WI38 (cell line): ENCODE data around the gene KIF26B.

Source experiments
- H3K4me3 ChIP-seq: 2 replicates; pipeline ENCODE4 v1.5.1; 2011; ENCODE audit warnings: low read depth, mild to moderate bottlenecking, control low read depth, low read length
- CTCF ChIP-seq: IDR thresholded peaks from 2 replicates; pipeline ENCODE4 v1.5.1; 2012; ENCODE audit warnings: low read depth, mild to moderate bottlenecking, control low read depth, low read length

Gene KIF26B

GRCh38 chr1:245437369-245438062 is 282.7 kb downstream of the KIF26B start:
- no peak overlapping the region for H3K4me3 ChIP-seq
- no peak for TF ChIP-seq CTCF

DNA sequence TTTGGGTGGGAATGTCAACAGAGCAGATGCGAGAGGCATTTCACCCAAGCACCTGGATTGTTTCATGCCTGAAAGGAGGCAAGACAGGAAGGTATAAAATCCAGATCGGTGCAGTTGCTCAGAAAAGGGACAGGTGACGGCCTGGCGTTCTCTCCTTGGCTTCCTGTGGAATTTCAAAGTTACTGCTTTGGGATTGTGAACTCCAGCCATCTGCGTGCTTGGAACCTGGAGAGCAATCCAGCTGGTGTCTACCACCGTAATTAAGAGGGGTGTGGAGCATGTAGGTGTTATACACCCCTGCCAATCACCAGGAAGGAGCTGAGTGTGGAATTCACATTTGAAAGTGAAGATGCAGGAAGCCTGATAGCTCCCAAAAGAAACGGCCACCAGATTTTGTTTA is 286.1 kb downstream of the KIF26B start:
- no peak for TF ChIP-seq CTCF
- no peak overlapping the region for H3K4me3 ChIP-seq

- TF ChIP-seq CTCF: no peak
- no peak overlapping the region for H3K4me3 ChIP-seq
Observed at GRCh38 chr1:245441689-245442088, 286.9 kb downstream of the KIF26B start.

DNA sequence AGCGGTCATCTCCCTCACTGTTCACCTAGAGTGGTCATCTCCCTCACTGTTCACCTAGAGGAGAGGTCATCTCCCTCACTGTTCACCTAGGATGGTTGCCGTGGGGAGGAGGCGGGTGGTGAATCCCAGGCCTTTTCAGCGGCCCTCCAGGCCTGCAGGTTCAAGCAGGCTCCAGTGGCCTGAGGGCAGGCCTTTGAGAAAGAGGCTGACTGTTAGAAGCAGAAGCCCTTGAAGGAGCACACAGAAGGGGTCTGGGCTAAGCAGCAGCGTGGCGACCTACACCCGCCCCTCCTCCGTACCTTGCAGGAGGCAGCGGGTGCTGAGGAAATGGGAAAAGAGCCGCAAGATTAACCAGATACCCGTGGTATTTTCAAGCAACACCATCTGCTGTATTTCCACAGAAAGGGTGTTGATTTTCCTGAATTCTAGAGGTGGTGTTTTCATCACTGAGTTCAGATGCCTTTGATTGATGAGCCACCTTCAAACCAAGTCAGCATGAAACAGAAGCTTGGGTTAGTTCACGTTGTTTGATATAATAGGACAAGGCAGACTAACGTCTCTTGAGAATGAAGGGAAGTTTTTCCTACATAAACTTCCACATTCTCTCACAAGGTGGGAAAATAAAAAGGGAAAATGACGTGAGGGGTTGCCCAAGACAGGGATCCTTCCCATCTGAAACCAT is 289.5 kb downstream of the KIF26B start:
- TF ChIP-seq CTCF: no peak
- no peak overlapping the region for H3K4me3 ChIP-seq

GRCh38 chr1:245444945-245445344 is 290.2 kb downstream of the KIF26B start:
- TF ChIP-seq CTCF: no peak
- H3K4me3 ChIP-seq: no peak overlapping the region

DNA sequence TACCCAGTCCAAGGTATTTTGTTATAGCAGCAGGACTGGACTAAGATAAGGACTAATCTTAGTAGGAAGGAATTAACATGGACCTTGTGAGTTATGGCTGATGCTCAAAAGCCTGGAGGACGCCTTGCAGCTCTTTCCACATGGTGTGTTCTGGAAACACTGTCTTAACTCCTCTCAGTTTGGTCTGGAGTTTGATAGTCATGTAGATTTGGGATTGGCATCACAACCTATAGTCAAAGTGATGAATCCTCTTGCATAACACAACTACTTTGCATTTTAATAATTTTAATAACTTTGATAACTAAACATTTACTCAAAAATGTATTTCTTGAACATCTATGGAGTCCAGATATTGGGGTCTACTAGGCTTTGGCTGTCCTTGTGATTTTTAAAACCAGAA is 293.7 kb downstream of the KIF26B start:
- TF ChIP-seq CTCF: no peak

GRCh38 chr1:245448975-245449431 is 294.2 kb downstream of the KIF26B start:
- no peak for TF ChIP-seq CTCF
- no peak overlapping the region for H3K4me3 ChIP-seq

More for the DNA sequence above, 293.7 kb downstream of the KIF26B start:
- H3K4me3 ChIP-seq: no peak overlapping the region
